ENCODE results near the gene FAM50A.
"Not testable (repeated sequence)": the region's sequence is repeated elsewhere in the genome, so short reads cannot be mapped to it uniquely, and the experiment has no call there.

The FAM50A gene

GRCh38 chrX:154443992-154444754, at the start of gene FAM50A:
TSS of gene FAM50A (plus strand) at chrX:154444141. CDS start at chrX:154444236, 95 bp downstream.
- peak in 51 of 58 donors; percentile 6 to 80 (median 54) for DNase-seq

- not testable (repeated sequence) for DNase-seq
These were observed 47.6 kb upstream of the FAM50A start for GRCh38 chrX:154396363-154396762.

GRCh38 chrX:154396973-154397887, 46.7 kb upstream of the FAM50A start:
- peak in 39 of 58 donors; percentile 15 to 79 (median 55) for DNase-seq

- DNase-seq: peak; percentile 21 to 97 (median 90)
These were observed 45.9 kb upstream of the FAM50A start, which contains the start of gene RPL10 for GRCh38 chrX:154397888-154398667. TSS of gene RPL10 (plus strand) at chrX:154398377. CDS start at chrX:154398520, 143 bp downstream.

- peak in 53 of 58 donors; percentile 3 to 82 (median 59) for DNase-seq
These were observed 45.0 kb upstream of the FAM50A start for GRCh38 chrX:154398668-154399526.

GRCh38 chrX:154399527-154400368, 44.2 kb upstream of the FAM50A start:
- DNase-seq: no peak

GRCh38 chrX:154400369-154400817, 43.5 kb upstream of the FAM50A start:
- DNase-seq: not testable (repeated sequence)

GRCh38 chrX:154401045-154401799, 42.7 kb upstream of the FAM50A start:
- DNase-seq: no peak

- no peak for DNase-seq
These were observed 41.9 kb upstream of the FAM50A start for GRCh38 chrX:154401918-154402621.

GRCh38 chrX:154402622-154403127, 41.3 kb upstream of the FAM50A start:
- DNase-seq: no peak

GRCh38 chrX:154403192-154403591, 40.7 kb upstream of the FAM50A start:
- no peak for DNase-seq

- no peak for DNase-seq
These were observed 40.1 kb upstream of the FAM50A start for GRCh38 chrX:154403858-154404257.

GRCh38 chrX:154404625-154405192, 39.2 kb upstream of the FAM50A start:
- DNase-seq: no peak

- DNase-seq: no peak
These were observed 35.2 kb upstream of the FAM50A start for GRCh38 chrX:154408659-154409221.

GRCh38 chrX:154409222-154409871, 34.6 kb upstream of the FAM50A start, which contains the start of gene DNASE1L1:
TSS of gene DNASE1L1 (minus strand) at chrX:154409254. CDS start at chrX:154405568, 3,686 bp downstream.
- DNase-seq: peak in 8 of 58 donors; percentile 3 to 19 (median 6)

GRCh38 chrX:154411981-154412340, 32.0 kb upstream of the FAM50A start:
- DNase-seq: peak in 46 of 58 donors; percentile 0 to 66 (median 31)
